ENCODE data around the gene AFDN. TPM values are rescaled to one million over a fixed set of nuclear protein-coding genes. Genes with fewer than 3 reads are reported as not detected.

AFDN gene
- total and polyA plus RNA-seq, 2 of the 8 experiments (the other 6 are each of a cell fraction or from before 2014, with no cell fraction given): 53.4 to 192 TPM

DNA sequence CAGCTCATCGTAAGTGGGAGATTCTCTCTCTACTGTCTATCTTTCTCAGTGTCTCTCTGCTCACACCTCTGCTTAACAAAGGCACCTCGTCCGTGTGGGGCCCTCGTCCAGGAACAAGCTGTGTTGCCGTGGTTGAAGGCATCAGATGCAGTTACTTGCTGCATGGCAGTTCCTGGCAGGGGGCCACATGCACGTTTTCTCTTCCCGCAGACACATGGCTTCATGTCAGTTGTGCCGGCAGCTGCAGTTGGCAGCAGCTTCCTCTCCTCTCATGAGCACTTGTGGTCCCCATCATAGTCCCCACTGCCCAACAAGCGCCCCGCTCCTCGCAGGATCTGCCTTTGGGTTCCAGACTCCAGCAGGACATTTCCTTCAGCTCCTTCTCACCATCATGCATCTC lies 7.1 kb upstream of the AFDN start:
- POLR2A ChIA-PET (ENCODE audit: partially characterized antibody): interaction anchor here (2.1 kb wide), 1 partner anchor 24 kb away, joined by 7 read pairs; no protein-coding TSS in a partner anchor
- TF ChIP-seq SIX5 (IDR thresholded peaks at IDR 0.05; ENCODE audit: low read depth, low read length): no peak
- TF ChIP-seq, protein P1, sequence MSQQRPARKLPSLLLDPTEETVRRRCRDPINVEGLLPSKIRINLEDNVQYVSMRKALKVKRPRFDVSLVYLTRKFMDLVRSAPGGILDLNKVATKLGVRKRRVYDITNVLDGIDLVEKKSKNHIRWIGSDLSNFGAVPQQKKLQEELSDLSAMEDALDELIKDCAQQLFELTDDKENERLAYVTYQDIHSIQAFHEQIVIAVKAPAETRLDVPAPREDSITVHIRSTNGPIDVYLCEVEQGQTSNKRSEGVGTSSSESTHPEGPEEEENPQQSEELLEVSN (IDR thresholded peaks at IDR 0.05): 0 out of 2 replicates have a peak, but pooled peaks have one; percentile 34

More for the DNA sequence above, 7.1 kb upstream of the AFDN start:
- Histone ChIP-seq H2BK120ac (replicated peaks; ENCODE audit: low read depth, low read length) (no peak overlapping the region), H3K9me3 (ENCODE audit: insufficient read depth in 2 of 2, low read depth in 1 of 2, low read length in 1 of 2) (no peaks in the 10 kb centered on the region), H3K23ac (ENCODE audit: insufficient read length) (no peak overlapping the region), H2BK12ac (ENCODE audit: low read depth, low read length) (peak overlapping the region; percentile 80; the same call in 1 of the 2 replicates), H3K23me2 (ENCODE audit: low read depth, low read length) (no peaks in the 10 kb centered on the region), H3K18ac (ENCODE audit: extremely low read depth, low read length) (0 out of 2 replicates have a peak overlapping the region, but pooled peaks have one; percentile 15), H2BK5ac (ENCODE audit: low read depth, low read length) (peak overlapping the region; percentile 68; the same call in 1 of the 2 replicates), H2BK15ac (ENCODE audit: low read length) (no peak overlapping the region), H3K79me1 (ENCODE audit: low read depth, low read length) (no peaks in the 10 kb centered on the region), H3K9ac (replicated peaks in 1 of 4; ENCODE audit: extremely low read depth in 1 of 4, low read depth in 3 of 4, low read length in 3 of 4) (no peak overlapping the region), H3K4me1 (replicated peaks in 1 of 4; ENCODE audit: control insufficient read depth in 3 of 4, insufficient read depth in 4 of 4, low read length in 3 of 4) (peaks cover 0 to 12% (median 8%) of the 10 kb centered on the region in 4 experiments; a peak in 4 of 7 replicates), H2AK5ac (ENCODE audit: low read depth, low read length) (0 out of 2 replicates have a peak overlapping the region, but pooled peaks have one; percentile 8), H4K91ac (replicated peaks; ENCODE audit: insufficient read length, low read length) (no peak overlapping the region), H4K8ac (ENCODE audit: extremely low read depth, insufficient read depth, low read length) (no peak overlapping the region), H4K5ac (ENCODE audit: insufficient read length, low read depth, low read length) (no peak overlapping the region), H2AFZ (ENCODE audit: low read length) (no peak overlapping the region), H3K27ac (ENCODE audit: low read depth, low read length) (no peak overlapping the region), H3K27me3 (replicated peaks in 1 of 4; ENCODE audit: control insufficient read depth in 3 of 4, extremely low read depth in 1 of 4, insufficient read depth in 3 of 4, low read length in 3 of 4) (no peaks in the 10 kb centered on the region), H3K79me2 (ENCODE audit: control insufficient read depth in 1 of 2, insufficient read depth in 2 of 2, low read length in 2 of 2) (no peaks in the 10 kb centered on the region), H3K4me2 (ENCODE audit: insufficient read depth in 1 of 2, low read depth in 2 of 2, low read length in 2 of 2) (no peak overlapping the region), H3K14ac (ENCODE audit: insufficient read length) (no peak overlapping the region), H3K4me3 (ENCODE audit: extremely low read depth in 1 of 4, insufficient read depth in 2 of 4, low read depth in 3 of 4, low read length in 4 of 4) (no peak overlapping the region), H2BK20ac (ENCODE audit: low read length) (peak overlapping the region; percentile 40; the same call in 1 of the 2 replicates), H3K56ac (replicated peaks; ENCODE audit: insufficient read length, low read depth, low read length) (no peak overlapping the region), H4K20me1 (replicated peaks in 1 of 2; ENCODE audit: control insufficient read depth in 1 of 2, insufficient read depth in 2 of 2, low read length in 2 of 2) (no peaks in the 10 kb centered on the region), H3K36me3 (ENCODE audit: control insufficient read depth in 2 of 4, insufficient read depth in 4 of 4, low read length in 3 of 4) (peaks cover 0 to 16% (median 0%) of the 10 kb centered on the region in 4 experiments; a peak in 2 of 8 replicates), H3K4ac (replicated peaks; ENCODE audit: insufficient read length, low read depth, low read length) (peak overlapping the region; percentile 12)
- CTCF ChIA-PET (ENCODE audit: partially characterized antibody): interaction anchor here (1.3 kb wide), 1 partner anchor 11 kb away, joined by 3 read pairs; no protein-coding TSS in a partner anchor
- 83% methylated on average over 11 of the region's 11 CpGs; no CpG with 5 or more reads in 1 of the 2 experiments for WGBS, 2 experiments (ENCODE audit: extremely low coverage in 1 of 2, insufficient coverage in 1 of 2, insufficient read length in 1 of 2, insufficient replicate concordance in 2 of 2, low coverage in 1 of 2, low lambda C conversion rate in 2 of 2, missing lambda C conversion rate in 1 of 2)
- FAIRE-seq (no peak), DNase-seq (ENCODE audit: low read depth in 1 of 2, low spot score in 2 of 2) (no peak)

Measured in H1 (cell line).